Measurements from ENCODE around the gene DNAJB6.

DNA sequence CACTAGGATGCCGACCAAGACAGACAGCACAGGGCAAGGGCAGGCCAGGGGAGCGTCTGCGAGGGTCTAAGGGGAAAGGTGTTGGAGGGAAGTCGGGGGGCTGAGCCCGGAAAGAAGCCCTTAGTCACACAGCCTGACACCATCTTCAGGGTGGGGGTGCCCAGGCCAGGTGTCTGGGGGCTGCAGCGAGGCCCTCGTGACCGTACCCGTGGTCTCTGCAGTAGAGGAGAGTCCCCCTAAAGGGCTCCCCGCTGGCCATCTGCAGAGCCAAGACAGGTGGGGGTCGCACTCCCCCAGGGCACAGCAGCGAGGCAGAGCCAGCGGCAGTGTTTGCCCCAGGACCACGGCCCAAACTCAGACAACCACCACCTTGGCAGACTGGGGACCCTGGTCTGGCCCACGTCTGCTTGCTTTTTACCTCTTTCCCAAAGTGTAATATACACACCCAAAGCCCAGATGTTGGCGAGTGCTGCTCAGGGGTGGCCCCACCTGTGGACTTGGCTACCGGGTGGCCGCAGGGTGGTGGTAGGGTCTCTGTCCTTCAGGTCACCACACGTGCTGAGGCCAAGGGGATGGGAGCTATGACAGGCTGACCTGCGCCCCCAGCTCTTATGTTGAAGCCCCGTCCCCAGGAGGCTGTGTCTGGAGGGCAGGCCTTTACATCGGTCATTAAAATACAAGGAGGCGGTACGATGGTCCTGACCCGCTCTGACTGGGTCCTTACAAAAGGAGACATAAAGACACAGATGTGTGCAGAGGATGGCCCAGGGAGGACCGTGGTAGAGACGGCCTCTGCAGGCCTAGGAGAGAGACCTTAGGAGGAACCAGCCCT, 107.4 kb downstream of the DNAJB6 start:
- no peak for TF ChIP-seq POLR2AphosphoS5 (IDR thresholded peaks at IDR 0.05)
- TF ChIP-seq, protein P1, sequence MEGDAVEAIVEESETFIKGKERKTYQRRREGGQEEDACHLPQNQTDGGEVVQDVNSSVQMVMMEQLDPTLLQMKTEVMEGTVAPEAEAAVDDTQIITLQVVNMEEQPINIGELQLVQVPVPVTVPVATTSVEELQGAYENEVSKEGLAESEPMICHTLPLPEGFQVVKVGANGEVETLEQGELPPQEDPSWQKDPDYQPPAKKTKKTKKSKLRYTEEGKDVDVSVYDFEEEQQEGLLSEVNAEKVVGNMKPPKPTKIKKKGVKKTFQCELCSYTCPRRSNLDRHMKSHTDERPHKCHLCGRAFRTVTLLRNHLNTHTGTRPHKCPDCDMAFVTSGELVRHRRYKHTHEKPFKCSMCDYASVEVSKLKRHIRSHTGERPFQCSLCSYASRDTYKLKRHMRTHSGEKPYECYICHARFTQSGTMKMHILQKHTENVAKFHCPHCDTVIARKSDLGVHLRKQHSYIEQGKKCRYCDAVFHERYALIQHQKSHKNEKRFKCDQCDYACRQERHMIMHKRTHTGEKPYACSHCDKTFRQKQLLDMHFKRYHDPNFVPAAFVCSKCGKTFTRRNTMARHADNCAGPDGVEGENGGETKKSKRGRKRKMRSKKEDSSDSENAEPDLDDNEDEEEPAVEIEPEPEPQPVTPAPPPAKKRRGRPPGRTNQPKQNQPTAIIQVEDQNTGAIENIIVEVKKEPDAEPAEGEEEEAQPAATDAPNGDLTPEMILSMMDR (IDR thresholded peaks at IDR 0.05), result no peak
- TF ChIP-seq POLR2A (IDR thresholded peaks at IDR 0.05; ENCODE audit: low read depth), result no peak

All from esophagus muscularis mucosa (tissue), 3 donors.